ENCODE data around the gene ABCA1. TPM values are rescaled to one million over a fixed set of nuclear protein-coding genes. Genes with fewer than 3 reads are reported as not detected.
"Not testable (repeated sequence)": the region's sequence is repeated elsewhere in the genome, so short reads cannot be mapped to it uniquely, and the experiment has no call there.

The ABCA1 gene
- total RNA-seq (10 to 100 TPM in 7 of 10 donors, 1 to 10 TPM in 3; 7.6 to 35.0 (median 13.8) TPM), polyA plus RNA-seq (10 to 100 TPM in 1 of 2 donors, 1 to 10 TPM in 1; 1.3 to 10.2 TPM)
- long read RNA-seq, donor 1, partial matches to known transcripts: 2 of 3 reads
- long read RNA-seq, donor 1, other reads (novel, unspliced or antisense): 1 of 3 reads
- long read RNA-seq, donor 2: 0 reads
- long read RNA-seq, donor 3, partial matches to known transcripts: 2 of 12 reads
- long read RNA-seq, donor 3, other reads (novel, unspliced or antisense): 10 of 12 reads

DNA sequence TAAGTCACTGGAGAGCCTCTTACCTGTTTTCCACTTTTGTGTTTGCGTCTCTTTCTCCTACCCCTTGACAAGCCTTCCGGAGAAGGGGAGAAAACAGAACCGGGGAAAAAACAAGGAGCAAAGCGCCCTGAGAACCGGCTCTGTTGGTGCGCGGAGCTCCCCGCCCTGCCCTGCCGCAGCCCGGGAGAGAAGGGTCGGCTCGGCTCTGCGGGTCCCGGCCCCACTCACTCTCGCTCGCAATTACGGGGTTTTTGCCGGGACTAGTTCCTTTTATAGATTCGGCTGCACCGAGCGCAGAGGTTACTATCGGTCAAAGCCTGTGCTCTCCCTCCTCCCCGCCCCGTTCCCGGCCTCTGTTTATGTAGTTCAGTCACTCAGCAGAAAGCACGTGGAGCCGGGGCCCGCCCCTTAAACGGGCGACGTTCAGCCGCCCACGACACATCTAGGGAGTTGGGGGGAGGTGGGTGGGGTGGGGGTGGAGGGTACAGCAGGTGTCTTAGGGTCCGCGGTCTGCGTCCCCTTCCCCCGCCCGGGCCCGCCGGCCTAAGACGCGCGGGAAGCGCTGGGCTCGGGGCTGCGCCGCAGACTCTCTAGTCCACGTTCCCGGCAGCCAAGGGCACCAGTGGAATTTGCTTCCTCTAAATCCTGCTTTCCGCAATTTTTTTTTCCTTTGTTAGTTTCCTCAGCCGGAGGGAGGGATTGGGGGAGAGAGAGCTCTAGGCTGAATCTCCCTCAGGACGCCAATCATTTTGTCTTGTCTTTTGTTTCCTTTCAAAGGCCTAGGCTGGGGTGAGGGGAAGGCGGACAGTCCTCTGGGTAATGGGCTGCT is at the start of gene ABCA1:
Gene ABCA1, minus strand, starts transcription at position 244 of the 829 bp plus-strand sequence. CDS start 24,476 bp downstream, outside the sequence.
- Histone ChIP-seq H3K4me1 (peaks cover 3 to 46% (median 20%) of the 10 kb centered on the region in 9 donors), H3K9me3 (no peaks in the 10 kb centered on the region), H3K27ac (peak within 1 kb of the TSS; percentile 71 to 97 (median 85)), H3K4me3 (peak within 1 kb of the TSS; percentile 71 to 94 (median 86)), H3K36me3 (peaks cover 0 to 14% (median 0%) of the 10 kb centered on the region in 9 donors), H3K27me3 (peaks cover 0 to 3% (median 0%) of the 10 kb centered on the region in 7 donors)
- DNase-seq: peak; percentile 89 to 93
- peak; percentile 84 to 90 (median 88) for ATAC-seq
- WGBS, 2 donors: 2 to 3% methylated on average over 45 to 53 of the region's 53 CpGs
- TF ChIP-seq, protein P1, sequence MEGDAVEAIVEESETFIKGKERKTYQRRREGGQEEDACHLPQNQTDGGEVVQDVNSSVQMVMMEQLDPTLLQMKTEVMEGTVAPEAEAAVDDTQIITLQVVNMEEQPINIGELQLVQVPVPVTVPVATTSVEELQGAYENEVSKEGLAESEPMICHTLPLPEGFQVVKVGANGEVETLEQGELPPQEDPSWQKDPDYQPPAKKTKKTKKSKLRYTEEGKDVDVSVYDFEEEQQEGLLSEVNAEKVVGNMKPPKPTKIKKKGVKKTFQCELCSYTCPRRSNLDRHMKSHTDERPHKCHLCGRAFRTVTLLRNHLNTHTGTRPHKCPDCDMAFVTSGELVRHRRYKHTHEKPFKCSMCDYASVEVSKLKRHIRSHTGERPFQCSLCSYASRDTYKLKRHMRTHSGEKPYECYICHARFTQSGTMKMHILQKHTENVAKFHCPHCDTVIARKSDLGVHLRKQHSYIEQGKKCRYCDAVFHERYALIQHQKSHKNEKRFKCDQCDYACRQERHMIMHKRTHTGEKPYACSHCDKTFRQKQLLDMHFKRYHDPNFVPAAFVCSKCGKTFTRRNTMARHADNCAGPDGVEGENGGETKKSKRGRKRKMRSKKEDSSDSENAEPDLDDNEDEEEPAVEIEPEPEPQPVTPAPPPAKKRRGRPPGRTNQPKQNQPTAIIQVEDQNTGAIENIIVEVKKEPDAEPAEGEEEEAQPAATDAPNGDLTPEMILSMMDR (IDR thresholded peaks at IDR 0.05): no peak
- intact Hi-C loops (cut with DNase I): loop anchor here in 9 of 10 donors (1.0 to 10.0 kb wide), 19 partner anchors 39 to 489 kb away; partner anchors contain the start of gene SLC44A1 (in 3 of the 9)

DNA sequence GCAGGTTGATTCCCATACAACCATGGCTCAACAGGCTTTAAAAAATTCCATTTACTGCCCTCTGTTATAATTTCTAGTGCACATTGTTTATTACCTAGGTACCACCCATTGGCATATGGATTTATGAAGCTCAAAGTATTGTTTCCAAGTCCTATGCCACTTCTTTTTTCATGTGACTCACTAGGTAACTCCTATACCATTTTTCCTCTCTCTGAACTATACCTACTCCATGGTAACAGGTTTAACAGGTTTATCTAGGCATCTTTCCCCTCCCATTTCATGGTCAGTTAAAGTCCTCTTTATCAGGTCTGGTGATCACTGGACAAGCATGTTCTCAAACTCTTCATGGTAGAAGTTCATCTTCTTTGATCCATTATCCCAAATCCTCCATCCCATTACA is 49.6 kb upstream of the ABCA1 start:
- H3K27me3 ChIP-seq: no peaks in the 10 kb centered on the region
- peaks cover 0 to 15% (median 1%) of the 10 kb centered on the region in 9 donors for H3K4me1 ChIP-seq
- no peak for DNase-seq
- no peaks in the 10 kb centered on the region for H3K9me3 ChIP-seq
- no peak overlapping the region for H3K27ac ChIP-seq
- TF ChIP-seq, protein P1 (IDR thresholded peaks at IDR 0.05): no peak
- H3K36me3 ChIP-seq: no peaks in the 10 kb centered on the region
- intact Hi-C loops (cut with DNase I): loop anchor here in 2 of 10 donors (10.0 kb wide), 2 partner anchors 177 to 437 kb away; no protein-coding TSS in a partner anchor
- H3K4me3 ChIP-seq: no peak overlapping the region
- ATAC-seq: no peak

DNA sequence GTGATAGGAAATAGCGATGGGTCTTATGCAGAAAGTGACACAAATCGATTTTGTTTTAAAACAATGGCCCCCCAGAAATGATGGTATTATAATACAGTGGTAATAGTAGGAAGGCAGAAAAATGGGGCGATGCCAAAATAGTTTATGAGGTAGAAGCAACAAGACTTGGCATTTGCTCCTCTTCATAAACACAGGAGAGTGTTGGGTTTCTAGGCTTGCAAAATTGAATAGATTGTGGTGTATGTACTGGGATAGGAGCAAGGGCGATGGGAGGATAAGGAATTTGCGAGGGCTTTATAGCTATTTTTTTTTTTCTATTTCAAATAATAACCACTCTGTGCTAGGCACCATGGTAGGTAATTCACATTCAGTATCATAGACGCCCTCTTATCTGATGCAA is 49.2 kb upstream of the ABCA1 start:
- TF ChIP-seq, protein P1 (IDR thresholded peaks at IDR 0.05): no peak
- Histone ChIP-seq H3K4me3 (no peak overlapping the region), H3K27me3 (no peaks in the 10 kb centered on the region), H3K4me1 (peaks cover 0 to 11% (median 0%) of the 10 kb centered on the region in 9 donors), H3K36me3 (no peaks in the 10 kb centered on the region), H3K9me3 (no peaks in the 10 kb centered on the region), H3K27ac (no peak overlapping the region)
- no peak for ATAC-seq
- intact Hi-C loops (cut with DNase I): loop anchor here in 2 of 10 donors (10.0 kb wide), 2 partner anchors 178 to 438 kb away; no protein-coding TSS in a partner anchor
- 94 to 97% methylated on average over 6 of the region's 6 CpGs for WGBS, 2 donors
- no peak for DNase-seq

DNA sequence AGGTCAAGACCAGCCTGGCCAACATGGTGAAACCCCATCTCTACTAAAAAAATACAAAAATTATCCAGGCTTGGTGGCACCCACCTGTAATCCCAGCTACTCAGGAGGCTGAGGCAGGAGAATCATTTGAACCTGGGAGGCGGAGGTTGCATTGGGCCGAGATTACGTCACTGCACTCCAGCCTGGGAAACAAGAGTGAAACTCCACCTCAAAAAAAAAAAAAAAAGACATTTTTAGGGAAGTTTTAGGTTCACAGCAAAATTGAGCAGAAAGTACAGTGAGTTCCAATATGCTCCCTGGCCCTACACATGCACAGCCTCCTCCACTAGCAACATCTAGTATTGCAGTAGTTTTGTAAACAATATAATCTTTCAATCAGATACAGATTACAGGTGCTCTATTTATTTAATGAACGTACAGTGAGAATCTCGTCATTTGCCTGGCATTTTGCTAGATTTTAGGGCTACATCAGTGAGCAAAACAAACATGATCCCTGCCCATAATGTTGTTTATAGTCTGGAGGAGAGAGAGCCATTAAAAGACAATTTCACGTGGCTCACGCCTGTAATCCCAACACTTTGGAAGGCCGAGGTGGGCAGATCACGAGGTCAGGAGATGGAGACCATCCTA is 48.1 kb upstream of the ABCA1 start:
- not testable (repeated sequence) for H3K36me3 ChIP-seq, H3K9me3 ChIP-seq, H3K4me3 ChIP-seq, DNase-seq, H3K27me3 ChIP-seq, ATAC-seq, H3K27ac ChIP-seq
- peaks cover 0 to 11% (median 0%) of the 10 kb centered on the region in 9 donors for H3K4me1 ChIP-seq
- WGBS, 2 donors: 88 to 91% methylated on average over 9 of the region's 9 CpGs
- intact Hi-C loops (cut with DNase I): loop anchor here in 2 of 10 donors (10.0 kb wide), 2 partner anchors 179 to 439 kb away; no protein-coding TSS in a partner anchor
